ENCODE measurements around the gene PGAP3. TPM values are rescaled to one million over a fixed set of nuclear protein-coding genes. Genes with fewer than 3 reads are reported as not detected.

Gene PGAP3
- total RNA-seq, 1 donor from 2014 or later = 21.7 TPM

- peak within 1 kb of the TSS; percentile 35 for H3K27ac Mint-ChIP-seq (ENCODE audit: unreplicated experiment)
- peak within 1 kb of the TSS; percentile 52 for H3K4me3 Mint-ChIP-seq
- DNase-seq (ENCODE audit: low read depth, low spot score) = peak; percentile 78
- peaks cover 14% of the 10 kb centered on the region for H3K4me1 Mint-ChIP-seq
- TF ChIP-seq CTCF (conservative IDR thresholded peaks at IDR 0.05) = peak; percentile 76
- peaks cover 67% of the 10 kb centered on the region for H3K27me3 Mint-ChIP-seq (ENCODE audit: low read depth)
- no peaks in the 10 kb centered on the region for H3K36me3 Mint-ChIP-seq (ENCODE audit: low read depth)
- H3K9me3 Mint-ChIP-seq = no peaks in the 10 kb centered on the region
These were observed 19.6 kb downstream of the PGAP3 start, which contains the start of gene PNMT for GRCh38 chr17:39667945-39668924. Gene PNMT (plus strand): TSS chr17:39668453. CDS start chr17:39668476, 23 bp downstream.

- no peaks in the 10 kb centered on the region for H3K9me3 Mint-ChIP-seq
- no peak overlapping the region for H3K27ac Mint-ChIP-seq (ENCODE audit: unreplicated experiment)
- H3K27me3 Mint-ChIP-seq (ENCODE audit: low read depth) = peaks cover 67% of the 10 kb centered on the region
- peak overlapping the region; percentile 41 for H3K4me3 Mint-ChIP-seq
- DNase-seq (ENCODE audit: low read depth, low spot score) = no peak
- H3K4me1 Mint-ChIP-seq = peaks cover 14% of the 10 kb centered on the region
- TF ChIP-seq CTCF (conservative IDR thresholded peaks at IDR 0.05) = no peak
- H3K36me3 Mint-ChIP-seq (ENCODE audit: low read depth) = no peaks in the 10 kb centered on the region
These were observed 20.5 kb downstream of the PGAP3 start for GRCh38 chr17:39667262-39667944.

- Mint-ChIP-seq H3K9me3 (no peaks in the 10 kb centered on the region), H3K27me3 (ENCODE audit: low read depth) (peaks cover 62% of the 10 kb centered on the region), H3K4me1 (peaks cover 14% of the 10 kb centered on the region), H3K4me3 (peak overlapping the region; percentile 41), H3K36me3 (ENCODE audit: low read depth) (no peaks in the 10 kb centered on the region), H3K27ac (ENCODE audit: unreplicated experiment) (no peak overlapping the region)
- DNase-seq (ENCODE audit: low read depth, low spot score) = no peak
- TF ChIP-seq CTCF (conservative IDR thresholded peaks at IDR 0.05) = no peak
These were observed 21.1 kb downstream of the PGAP3 start for GRCh38 chr17:39666601-39667261.

GRCh38 chr17:39666231-39666600, 21.6 kb downstream of the PGAP3 start:
- H3K27me3 Mint-ChIP-seq (ENCODE audit: low read depth) = peaks cover 62% of the 10 kb centered on the region
- no peak overlapping the region for H3K27ac Mint-ChIP-seq (ENCODE audit: unreplicated experiment)
- peaks cover 14% of the 10 kb centered on the region for H3K4me1 Mint-ChIP-seq
- H3K4me3 Mint-ChIP-seq = peak overlapping the region; percentile 41
- H3K9me3 Mint-ChIP-seq = no peaks in the 10 kb centered on the region
- no peak for TF ChIP-seq CTCF (conservative IDR thresholded peaks at IDR 0.05)
- no peaks in the 10 kb centered on the region for H3K36me3 Mint-ChIP-seq (ENCODE audit: low read depth)
- DNase-seq (ENCODE audit: low read depth, low spot score) = no peak

GRCh38 chr17:39665642-39666224, 22.1 kb downstream of the PGAP3 start:
- no peak for DNase-seq (ENCODE audit: low read depth, low spot score)
- no peak for TF ChIP-seq CTCF (conservative IDR thresholded peaks at IDR 0.05)
- H3K36me3 Mint-ChIP-seq (ENCODE audit: low read depth) = no peaks in the 10 kb centered on the region
- peaks cover 14% of the 10 kb centered on the region for H3K4me1 Mint-ChIP-seq
- no peak overlapping the region for H3K4me3 Mint-ChIP-seq
- H3K27ac Mint-ChIP-seq (ENCODE audit: unreplicated experiment) = no peak overlapping the region
- H3K9me3 Mint-ChIP-seq = no peaks in the 10 kb centered on the region
- peaks cover 57% of the 10 kb centered on the region for H3K27me3 Mint-ChIP-seq (ENCODE audit: low read depth)
